PC-9 (cell line): ENCODE measurements around the gene SIRPA. TPM values are rescaled to one million over a fixed set of nuclear protein-coding genes. Genes with fewer than 3 reads are reported as not detected.

ENCODE experiments used
- BruUV-seq: library from RNA; stranded (reverse); fragments of 400-500 nt; replicated peaks from 2 replicates; lab custom pipeline; 2021; lab: Mats Ljungman, UMichigan
- CTCF ChIA-PET: fragments of 300-600 bp; sonication (Branson Sonifier 250); formaldehyde crosslinking; loops from one replicate; lab custom pipeline; 2022; ENCODE audit warnings: antibody characterized with exemption; lab: Charles Lee
- POLR2A ChIA-PET: fragments of 300-600 bp; sonication (Branson Sonifier 250); formaldehyde crosslinking; loops from one replicate; lab custom pipeline; 2022; ENCODE audit warnings: antibody characterized with exemption; ENCODE audit not compliant: unreplicated experiment; lab: Charles Lee
- DNase-seq, 2 experiments: peaks; one replicate each; pipeline versions ENCODE4 v3.0.0 to v3.0.0-alpha.2; 2015 to 2022; ENCODE audit warnings: mixed read lengths in 1 of 2
- H2AFZ ChIP-seq: fragments of 200-600 bp; sonication (generic); 2 replicates; pipeline ENCODE4 v1.8.1; 2017; ENCODE audit warnings: antibody characterized with exemption
- H3F3A ChIP-seq: fragments of 200-600 bp; sonication (generic); 2 replicates; pipeline ENCODE4 v1.8.1; 2017; ENCODE audit warnings: antibody characterized with exemption, mild to moderate bottlenecking, low read depth; ENCODE audit not compliant: insufficient read depth
- H3K27ac ChIP-seq: fragments of 200-600 bp; sonication (generic); 2 replicates; pipeline ENCODE4 v1.6.1; 2016; ENCODE audit warnings: mixed run types
- H3K27me3 ChIP-seq: fragments of 200-600 bp; sonication (generic); 2 replicates; pipeline ENCODE4 v1.6.1; 2016; ENCODE audit warnings: low read depth, mixed run types; ENCODE audit not compliant: insufficient read depth
- H3K36me3 ChIP-seq: fragments of 200-600 bp; sonication (generic); 2 replicates; pipeline ENCODE4 v1.6.1; 2016; ENCODE audit warnings: low read depth, mixed run types
- H3K4me1 ChIP-seq: fragments of 200-600 bp; sonication (generic); replicated peaks from 2 replicates; pipeline ENCODE4 v1.6.1; 2016; ENCODE audit warnings: mixed run types; ENCODE audit not compliant: insufficient read depth
- H3K4me2 ChIP-seq: fragments of 200-600 bp; sonication (generic); 2 replicates; pipeline ENCODE4 v1.6.1; 2017; ENCODE audit warnings: mixed run types
- H3K4me3 ChIP-seq: fragments of 200-600 bp; sonication (generic); 2 replicates; pipeline ENCODE4 v1.6.1; 2016; ENCODE audit warnings: mixed run types
- H3K79me2 ChIP-seq: fragments of 200-600 bp; sonication (generic); 2 replicates; pipeline ENCODE4 v1.6.1; 2017; ENCODE audit warnings: low read depth, mixed run types
- H3K9me2 ChIP-seq: fragments of 200-600 bp; sonication (generic); 2 replicates; pipeline ENCODE4 v1.8.1; 2017; ENCODE audit warnings: mild to moderate bottlenecking; ENCODE audit not compliant: insufficient read depth
- H3K9me3 ChIP-seq: fragments of 200-600 bp; sonication (generic); 2 replicates; pipeline ENCODE4 v1.8.1; 2016; ENCODE audit warnings: low read depth; ENCODE audit not compliant: insufficient read depth
- H4K20me1 ChIP-seq: fragments of 200-600 bp; sonication (generic); 2 replicates; pipeline ENCODE4 v1.8.1; 2017; ENCODE audit not compliant: insufficient read depth
- EZH2 ChIP-seq: fragments of 200-600 bp; sonication (generic); IDR thresholded peaks from 2 replicates; pipeline ENCODE4 v1.8.0; 2017; ENCODE audit warnings: antibody characterized with exemption, low read depth
- intact Hi-C: fragments of 100-400 bp; cut with micrococcal nuclease; formaldehyde crosslinking; loops from one replicate; pipeline ENCODE4 v1.10.0; 2022; ENCODE audit not compliant: unreplicated experiment
- total RNA-seq: library from RNA; stranded (reverse); gene quantifications from 2 replicates; pipeline ENCODE4 v1.2.3, GENCODE V29; 2021
- TF ChIP-seq, protein P1 (sequence below): fragments of 200-600 bp; sonication (generic); conservative IDR thresholded peaks from 2 replicates; pipeline ENCODE4 v1.6.1; 2017; ENCODE audit warnings: mixed run types, antibody characterized with exemption, mild to moderate bottlenecking, moderate library complexity

Gene SIRPA
- total RNA-seq, 1 experiment from 2014 or later, result 18.4 TPM

DNA sequence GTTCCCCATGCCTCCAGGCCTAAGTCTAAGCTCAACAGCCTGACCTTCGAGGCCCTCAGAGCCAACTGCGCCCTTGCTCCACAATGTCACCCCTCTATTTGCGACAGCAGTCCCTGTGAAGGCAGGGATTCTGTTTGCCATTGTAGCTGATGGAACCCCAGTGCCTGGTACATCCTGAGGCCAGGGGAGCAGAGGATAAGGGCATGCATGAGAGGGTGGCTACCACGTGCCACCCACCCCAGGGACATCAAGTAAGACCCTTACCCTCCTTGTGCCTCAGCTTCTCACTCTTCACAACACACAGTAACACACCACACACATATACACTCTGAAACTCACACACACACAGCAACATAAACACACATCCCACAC is 20.0 kb upstream of the SIRPA start:
- intact Hi-C loops, result no loop called here
- Histone ChIP-seq H3K4me2 (no peak overlapping the region), H3K9me2 (no peaks in the 10 kb centered on the region), H3K27me3 (no peaks in the 10 kb centered on the region), H3K27ac (no peak overlapping the region), H3F3A (peaks cover 9% of the 10 kb centered on the region; the same call in 1 of the 2 replicates), H3K79me2 (no peaks in the 10 kb centered on the region), H2AFZ (no peak overlapping the region), H4K20me1 (no peaks in the 10 kb centered on the region), H3K36me3 (no peaks in the 10 kb centered on the region), H3K9me3 (no peaks in the 10 kb centered on the region), H3K4me3 (no peak overlapping the region), H3K4me1 (0 out of 2 replicates have a peak, but pooled peaks cover 6% of the 10 kb centered on the region)
- TF ChIP-seq, protein P1, sequence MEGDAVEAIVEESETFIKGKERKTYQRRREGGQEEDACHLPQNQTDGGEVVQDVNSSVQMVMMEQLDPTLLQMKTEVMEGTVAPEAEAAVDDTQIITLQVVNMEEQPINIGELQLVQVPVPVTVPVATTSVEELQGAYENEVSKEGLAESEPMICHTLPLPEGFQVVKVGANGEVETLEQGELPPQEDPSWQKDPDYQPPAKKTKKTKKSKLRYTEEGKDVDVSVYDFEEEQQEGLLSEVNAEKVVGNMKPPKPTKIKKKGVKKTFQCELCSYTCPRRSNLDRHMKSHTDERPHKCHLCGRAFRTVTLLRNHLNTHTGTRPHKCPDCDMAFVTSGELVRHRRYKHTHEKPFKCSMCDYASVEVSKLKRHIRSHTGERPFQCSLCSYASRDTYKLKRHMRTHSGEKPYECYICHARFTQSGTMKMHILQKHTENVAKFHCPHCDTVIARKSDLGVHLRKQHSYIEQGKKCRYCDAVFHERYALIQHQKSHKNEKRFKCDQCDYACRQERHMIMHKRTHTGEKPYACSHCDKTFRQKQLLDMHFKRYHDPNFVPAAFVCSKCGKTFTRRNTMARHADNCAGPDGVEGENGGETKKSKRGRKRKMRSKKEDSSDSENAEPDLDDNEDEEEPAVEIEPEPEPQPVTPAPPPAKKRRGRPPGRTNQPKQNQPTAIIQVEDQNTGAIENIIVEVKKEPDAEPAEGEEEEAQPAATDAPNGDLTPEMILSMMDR, result no peak
- TF ChIP-seq EZH2, result no peak
- BruUV-seq, result no TSS peak
- ChIA-PET CTCF (no interaction called here), POLR2A (interaction anchor here (0.6 kb wide), 1 partner anchor 111 kb away, joined by 31 read pairs; no protein-coding TSS in a partner anchor)
- DNase-seq, result no peak

DNA sequence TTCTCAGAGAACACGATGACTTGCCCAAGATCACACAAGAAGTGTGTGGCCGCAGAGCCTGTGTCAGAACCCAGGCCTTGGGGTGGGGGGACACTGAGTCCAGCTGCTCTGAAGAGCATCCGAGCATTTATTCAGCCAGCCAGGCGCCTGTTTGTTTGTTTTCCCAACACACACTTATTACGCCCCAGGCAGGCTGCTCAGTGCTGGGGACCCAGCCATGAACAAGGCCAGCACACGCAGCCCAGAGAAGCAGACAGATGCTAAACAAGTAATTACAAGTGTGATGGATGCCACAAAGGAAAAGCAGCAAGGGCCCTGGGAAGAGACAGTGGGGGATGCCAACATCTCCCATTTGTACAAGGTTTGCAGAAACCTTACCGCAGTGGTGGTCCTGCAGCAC is 19.4 kb upstream of the SIRPA start:
- no peaks in the 10 kb centered on the region for H3K9me2 ChIP-seq
- intact Hi-C loops, result no loop called here
- no peaks in the 10 kb centered on the region for H3K36me3 ChIP-seq
- no peak overlapping the region for H3K4me2 ChIP-seq
- no peak overlapping the region for H2AFZ ChIP-seq
- H4K20me1 ChIP-seq, result no peaks in the 10 kb centered on the region
- no peaks in the 10 kb centered on the region for H3K27me3 ChIP-seq
- H3K4me1 ChIP-seq, result 0 out of 2 replicates have a peak, but pooled peaks cover 6% of the 10 kb centered on the region
- H3K27ac ChIP-seq, result no peak overlapping the region
- H3K4me3 ChIP-seq, result no peak overlapping the region
- no peaks in the 10 kb centered on the region for H3K9me3 ChIP-seq
- no peak for DNase-seq
- peaks cover 9% of the 10 kb centered on the region; the same call in 1 of the 2 replicates for H3F3A ChIP-seq
- no peak for TF ChIP-seq EZH2
- TF ChIP-seq, protein P1, result no peak
- ChIA-PET POLR2A (interaction anchor here (0.6 kb wide), 1 partner anchor 112 kb away, joined by 31 read pairs; no protein-coding TSS in a partner anchor), CTCF (no interaction called here)
- BruUV-seq, result no TSS peak
- H3K79me2 ChIP-seq, result no peaks in the 10 kb centered on the region

DNA sequence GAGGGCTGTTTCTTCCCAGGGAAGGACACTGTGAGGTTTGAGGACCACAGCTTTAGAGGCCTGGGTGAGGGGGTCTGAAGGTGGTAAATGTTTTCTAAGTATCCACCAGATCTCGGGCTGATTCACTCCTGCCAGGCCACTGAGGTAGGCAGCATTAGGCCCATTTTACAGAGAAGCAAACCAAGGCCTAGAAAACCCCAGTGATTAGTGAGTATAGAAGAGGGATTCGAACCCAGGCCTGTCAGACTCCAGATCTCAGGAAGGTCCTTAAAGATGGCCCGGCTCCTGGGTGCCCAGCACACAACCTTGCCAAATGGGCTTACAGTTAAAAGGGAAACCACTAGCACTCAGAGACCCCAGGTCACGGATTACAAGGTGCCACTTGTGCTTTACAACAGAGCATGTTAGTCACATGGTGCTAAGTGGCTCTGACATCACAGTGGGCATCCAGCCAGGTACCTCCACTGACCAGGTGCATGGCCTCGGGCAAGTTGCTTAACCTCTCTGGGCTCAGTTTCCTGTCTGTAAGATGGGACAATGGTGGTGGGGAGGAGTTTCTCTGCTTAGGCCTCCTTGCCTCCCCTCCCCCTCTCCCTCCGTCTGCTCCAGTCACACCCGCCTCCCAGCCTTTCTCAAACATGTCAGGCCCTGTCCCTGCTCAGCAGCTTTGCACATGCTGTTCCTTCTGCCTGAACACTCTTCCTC is 18.8 kb upstream of the SIRPA start:
- no TSS peak for BruUV-seq
- Histone ChIP-seq H3K4me1 (0 out of 2 replicates have a peak, but pooled peaks cover 6% of the 10 kb centered on the region), H3K4me3 (no peak overlapping the region), H3K27me3 (no peaks in the 10 kb centered on the region), H3K36me3 (no peaks in the 10 kb centered on the region), H3K9me2 (no peaks in the 10 kb centered on the region), H3K79me2 (no peaks in the 10 kb centered on the region), H3K27ac (no peak overlapping the region), H2AFZ (no peak overlapping the region), H4K20me1 (no peaks in the 10 kb centered on the region), H3F3A (peaks cover 9% of the 10 kb centered on the region; the same call in 1 of the 2 replicates), H3K9me3 (no peaks in the 10 kb centered on the region), H3K4me2 (no peak overlapping the region)
- intact Hi-C loops, result no loop called here
- TF ChIP-seq, protein P1, result no peak
- no peak for TF ChIP-seq EZH2
- POLR2A ChIA-PET, result no interaction called here
- peak; percentile 35 to 67 for DNase-seq
- CTCF ChIA-PET, result interaction anchor here (0.6 kb wide), 1 partner anchor 74 kb away, joined by 4 read pairs; no protein-coding TSS in a partner anchor
